Neural cell (in vitro differentiated cells): ENCODE data around the gene TMEM208. TPM values are rescaled to one million over a fixed set of nuclear protein-coding genes. Genes with fewer than 3 reads are reported as not detected.
A peak's percentile ranks its signal among the peaks of the same experiment; 100 is the strongest.

Experiments used
- H2AFZ ChIP-seq: fragments of 200-600, 300-800 bp; sonication (generic), shearing (Covaris generic); 2 replicates; pipeline ENCODE4 v1.6.0; 2014; ENCODE audit warnings: low read depth, mild to moderate bottlenecking, antibody characterized with exemption, low read length, moderate library complexity
- H3F3A ChIP-seq: fragments of 200-600 bp; shearing (Covaris generic); 2 replicates; pipeline ENCODE4 v1.6.1; 2016; ENCODE audit warnings: mild to moderate bottlenecking, moderate library complexity, mixed read lengths, antibody characterized with exemption, low read length; ENCODE audit not compliant: insufficient read depth, poor library complexity, severe bottlenecking
- H3K27ac ChIP-seq: fragments of 200-600, 300-800 bp; sonication (generic), shearing (Covaris generic); 2 replicates; pipeline ENCODE4 v1.5.1; 2014; ENCODE audit warnings: mild to moderate bottlenecking, low read length, moderate library complexity
- H3K27me3 ChIP-seq: fragments of 300-800, 200-600 bp; sonication (generic), shearing (Covaris generic); 2 replicates; pipeline ENCODE4 v1.6.0; 2014; ENCODE audit warnings: mild to moderate bottlenecking, low read depth, low read length, moderate library complexity; ENCODE audit not compliant: insufficient read depth
- H3K36me3 ChIP-seq: fragments of 300-800, 200-600 bp; sonication (generic), shearing (Covaris generic); 2 replicates; pipeline ENCODE4 v1.5.1; 2014; ENCODE audit warnings: mild to moderate bottlenecking, antibody characterized with exemption, low read length, moderate library complexity; ENCODE audit not compliant: insufficient read depth
- H3K4me2 ChIP-seq: fragments of 300-800, 200-600 bp; sonication (generic), shearing (Covaris generic); 2 replicates; pipeline ENCODE4 v1.6.0; 2014; ENCODE audit warnings: mild to moderate bottlenecking, low read length
- H3K4me3 ChIP-seq: fragments of 300-800, 200-600 bp; sonication (generic), shearing (Covaris generic); 2 replicates; pipeline ENCODE4 v1.5.1; 2014; ENCODE audit warnings: mild to moderate bottlenecking, low read length, moderate library complexity
- H3K79me2 ChIP-seq: fragments of 200-600 bp; shearing (Covaris generic); replicated peaks from 2 replicates; pipeline ENCODE4 v1.6.0; 2014; ENCODE audit warnings: mild to moderate bottlenecking, low read length, moderate library complexity; ENCODE audit not compliant: insufficient read depth
- H3K9ac ChIP-seq: fragments of 300-800, 200-600 bp; sonication (generic), shearing (Covaris generic); 2 replicates; pipeline ENCODE4 v1.6.1; 2016; ENCODE audit warnings: mild to moderate bottlenecking, low read length, mixed read lengths
- H3K9me2 ChIP-seq: fragments of 200-600 bp; shearing (Covaris generic); 2 replicates; pipeline ENCODE4 v1.6.1; 2016; ENCODE audit warnings: mild to moderate bottlenecking, low read length, mixed read lengths; ENCODE audit not compliant: insufficient read depth
- H3K9me3 ChIP-seq: fragments of 200-600, 300-800 bp; sonication (generic), shearing (Covaris generic); 2 replicates; pipeline ENCODE4 v1.6.1; 2016; ENCODE audit warnings: mild to moderate bottlenecking, mixed run types, low read length, moderate library complexity, mixed read lengths
- H4K20me1 ChIP-seq: fragments of 200-600 bp; shearing (Covaris generic); 2 replicates; pipeline ENCODE4 v1.6.1; 2016; ENCODE audit warnings: mild to moderate bottlenecking, mixed run types; ENCODE audit not compliant: insufficient read depth
- EP300 ChIP-seq: fragments of 450-650 bp; conservative IDR thresholded peaks from 2 replicates; pipeline ENCODE4 v1.6.1; 2014; ENCODE audit warnings: antibody characterized with exemption, mild to moderate bottlenecking, moderate library complexity; ENCODE audit not compliant: poor library complexity, severe bottlenecking
- EZH2 ChIP-seq: fragments of 200-600, 300-800 bp; shearing (Covaris generic), sonication (generic); IDR thresholded peaks from 2 replicates; pipeline ENCODE4 v1.6.1; 2014; ENCODE audit warnings: antibody characterized with exemption, low read length, borderline replicate concordance, mild to moderate bottlenecking; ENCODE audit not compliant: insufficient read depth, poor library complexity, severe bottlenecking
- MXI1 ChIP-seq: fragments of 450-650 bp; conservative IDR thresholded peaks from 2 replicates; pipeline ENCODE4 v1.6.1; 2014; ENCODE audit warnings: antibody characterized with exemption, mild to moderate bottlenecking; ENCODE audit not compliant: poor library complexity, severe bottlenecking
- POLR2AphosphoS5 ChIP-seq: IDR thresholded peaks from 2 replicates; pipeline ENCODE4 v1.6.1; 2012
- RAD21 ChIP-seq: fragments of 450-650 bp; conservative IDR thresholded peaks from 2 replicates; pipeline ENCODE4 v1.6.1; 2014; ENCODE audit warnings: antibody characterized with exemption, mild to moderate bottlenecking, moderate library complexity
- SMC3 ChIP-seq: fragments of 450-650 bp; conservative IDR thresholded peaks from 2 replicates; pipeline ENCODE4 v1.6.1; 2014; ENCODE audit warnings: antibody characterized with exemption, mild to moderate bottlenecking, moderate library complexity; ENCODE audit not compliant: poor library complexity
- TAF1 ChIP-seq: IDR thresholded peaks from 2 replicates; pipeline ENCODE4 v1.6.1; 2012; ENCODE audit warnings: low read depth
- polyA plus RNA-seq: library from polyadenylated mRNA; depleted of rRNA; stranded (reverse); fragments of >200 nt; gene quantifications from 2 replicates; pipeline ENCODE4 v1.2.3, GENCODE V29; 2014
- TF ChIP-seq, protein P1 (sequence below): IDR thresholded peaks from 2 replicates; pipeline ENCODE4 v1.6.1; 2012; ENCODE audit warnings: borderline replicate concordance
- TF ChIP-seq, protein P2 (sequence below): fragments of 450-650 bp; IDR thresholded peaks from 2 replicates; pipeline ENCODE4 v1.5.1; 2014; ENCODE audit warnings: antibody characterized with exemption, mild to moderate bottlenecking, moderate library complexity; ENCODE audit not compliant: poor library complexity, severe bottlenecking

Gene TMEM208
- polyA plus RNA-seq, 1 donor from 2014 or later: 53.5 TPM

DNA sequence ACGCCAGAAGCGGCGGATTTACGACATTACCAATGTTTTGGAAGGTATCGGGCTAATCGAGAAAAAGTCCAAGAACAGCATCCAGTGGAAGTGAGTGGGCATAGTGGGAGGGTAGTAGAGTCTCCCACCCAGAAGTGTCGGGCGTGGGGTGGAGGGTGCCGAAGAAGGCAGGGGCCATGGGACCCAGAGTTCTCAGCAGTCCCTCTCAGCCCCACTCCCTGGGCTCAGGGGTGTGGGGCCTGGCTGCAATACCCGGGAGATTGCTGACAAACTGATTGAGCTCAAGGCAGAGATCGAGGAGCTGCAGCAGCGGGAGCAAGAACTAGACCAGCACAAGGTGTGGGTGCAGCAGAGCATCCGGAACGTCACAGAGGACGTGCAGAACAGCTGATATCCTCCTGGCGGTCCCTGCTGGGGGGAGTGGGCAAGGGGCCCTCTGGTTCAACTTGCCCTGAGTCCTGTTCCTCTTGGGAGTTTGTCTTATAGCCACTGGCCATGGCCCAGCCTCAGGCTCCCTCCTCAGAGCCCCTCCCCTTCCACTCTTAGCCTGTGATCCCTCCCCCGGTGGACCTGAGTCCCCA lies 34.1 kb upstream of the TMEM208 start:
- Histone ChIP-seq H3F3A (no peaks in the 10 kb centered on the region), H4K20me1 (no peaks in the 10 kb centered on the region), H3K9ac (peak overlapping the region; percentile 89), H3K79me2 (peaks cover 15% of the 10 kb centered on the region), H3K27ac (peak overlapping the region; percentile 48), H3K27me3 (no peaks in the 10 kb centered on the region), H3K9me2 (no peaks in the 10 kb centered on the region), H3K36me3 (no peaks in the 10 kb centered on the region), H3K9me3 (no peaks in the 10 kb centered on the region), H2AFZ (peak overlapping the region; percentile 52), H3K4me3 (peak overlapping the region; percentile 100), H3K4me2 (peak overlapping the region; percentile 86)
- TF ChIP-seq EZH2: no peak
- TF ChIP-seq, protein P1, sequence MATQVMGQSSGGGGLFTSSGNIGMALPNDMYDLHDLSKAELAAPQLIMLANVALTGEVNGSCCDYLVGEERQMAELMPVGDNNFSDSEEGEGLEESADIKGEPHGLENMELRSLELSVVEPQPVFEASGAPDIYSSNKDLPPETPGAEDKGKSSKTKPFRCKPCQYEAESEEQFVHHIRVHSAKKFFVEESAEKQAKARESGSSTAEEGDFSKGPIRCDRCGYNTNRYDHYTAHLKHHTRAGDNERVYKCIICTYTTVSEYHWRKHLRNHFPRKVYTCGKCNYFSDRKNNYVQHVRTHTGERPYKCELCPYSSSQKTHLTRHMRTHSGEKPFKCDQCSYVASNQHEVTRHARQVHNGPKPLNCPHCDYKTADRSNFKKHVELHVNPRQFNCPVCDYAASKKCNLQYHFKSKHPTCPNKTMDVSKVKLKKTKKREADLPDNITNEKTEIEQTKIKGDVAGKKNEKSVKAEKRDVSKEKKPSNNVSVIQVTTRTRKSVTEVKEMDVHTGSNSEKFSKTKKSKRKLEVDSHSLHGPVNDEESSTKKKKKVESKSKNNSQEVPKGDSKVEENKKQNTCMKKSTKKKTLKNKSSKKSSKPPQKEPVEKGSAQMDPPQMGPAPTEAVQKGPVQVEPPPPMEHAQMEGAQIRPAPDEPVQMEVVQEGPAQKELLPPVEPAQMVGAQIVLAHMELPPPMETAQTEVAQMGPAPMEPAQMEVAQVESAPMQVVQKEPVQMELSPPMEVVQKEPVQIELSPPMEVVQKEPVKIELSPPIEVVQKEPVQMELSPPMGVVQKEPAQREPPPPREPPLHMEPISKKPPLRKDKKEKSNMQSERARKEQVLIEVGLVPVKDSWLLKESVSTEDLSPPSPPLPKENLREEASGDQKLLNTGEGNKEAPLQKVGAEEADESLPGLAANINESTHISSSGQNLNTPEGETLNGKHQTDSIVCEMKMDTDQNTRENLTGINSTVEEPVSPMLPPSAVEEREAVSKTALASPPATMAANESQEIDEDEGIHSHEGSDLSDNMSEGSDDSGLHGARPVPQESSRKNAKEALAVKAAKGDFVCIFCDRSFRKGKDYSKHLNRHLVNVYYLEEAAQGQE: no peak

DNA sequence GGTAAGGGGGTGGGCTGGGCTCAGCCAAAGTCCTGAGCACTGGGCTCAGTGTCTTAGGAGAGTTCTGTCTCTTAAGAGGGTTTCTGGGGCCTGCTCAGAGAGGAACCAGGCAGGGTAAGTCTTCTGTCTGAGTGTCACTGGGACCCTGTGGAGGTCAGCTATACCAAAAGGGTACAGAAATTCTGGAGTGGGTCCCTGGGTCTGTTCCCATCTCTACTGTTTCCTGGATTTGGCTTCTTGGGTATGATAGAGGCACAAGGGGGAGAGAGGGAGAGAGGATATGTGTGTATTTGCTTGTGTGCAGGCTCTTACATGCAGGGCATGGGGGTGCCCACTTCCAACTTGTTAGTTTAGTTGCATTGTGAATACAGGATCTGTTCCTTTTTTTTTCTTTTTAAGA lies 33.4 kb upstream of the TMEM208 start:
- TF ChIP-seq, protein P2, sequence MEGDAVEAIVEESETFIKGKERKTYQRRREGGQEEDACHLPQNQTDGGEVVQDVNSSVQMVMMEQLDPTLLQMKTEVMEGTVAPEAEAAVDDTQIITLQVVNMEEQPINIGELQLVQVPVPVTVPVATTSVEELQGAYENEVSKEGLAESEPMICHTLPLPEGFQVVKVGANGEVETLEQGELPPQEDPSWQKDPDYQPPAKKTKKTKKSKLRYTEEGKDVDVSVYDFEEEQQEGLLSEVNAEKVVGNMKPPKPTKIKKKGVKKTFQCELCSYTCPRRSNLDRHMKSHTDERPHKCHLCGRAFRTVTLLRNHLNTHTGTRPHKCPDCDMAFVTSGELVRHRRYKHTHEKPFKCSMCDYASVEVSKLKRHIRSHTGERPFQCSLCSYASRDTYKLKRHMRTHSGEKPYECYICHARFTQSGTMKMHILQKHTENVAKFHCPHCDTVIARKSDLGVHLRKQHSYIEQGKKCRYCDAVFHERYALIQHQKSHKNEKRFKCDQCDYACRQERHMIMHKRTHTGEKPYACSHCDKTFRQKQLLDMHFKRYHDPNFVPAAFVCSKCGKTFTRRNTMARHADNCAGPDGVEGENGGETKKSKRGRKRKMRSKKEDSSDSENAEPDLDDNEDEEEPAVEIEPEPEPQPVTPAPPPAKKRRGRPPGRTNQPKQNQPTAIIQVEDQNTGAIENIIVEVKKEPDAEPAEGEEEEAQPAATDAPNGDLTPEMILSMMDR: no peak
- TF ChIP-seq, protein P1: no peak
- no peak for TF ChIP-seq POLR2AphosphoS5
- TF ChIP-seq SMC3: no peak
- no peak for TF ChIP-seq EP300
- TF ChIP-seq TAF1: no peak
- no peak for TF ChIP-seq EZH2
- no peak for TF ChIP-seq RAD21
- TF ChIP-seq MXI1: no peak
- Histone ChIP-seq H3K9ac (peak overlapping the region; percentile 89), H3K79me2 (peaks cover 15% of the 10 kb centered on the region), H3K36me3 (no peaks in the 10 kb centered on the region), H3K9me2 (no peaks in the 10 kb centered on the region), H3K9me3 (no peaks in the 10 kb centered on the region), H3F3A (no peaks in the 10 kb centered on the region), H3K27ac (no peak overlapping the region), H3K4me3 (peak overlapping the region; percentile 100), H4K20me1 (no peaks in the 10 kb centered on the region), H3K27me3 (no peaks in the 10 kb centered on the region), H3K4me2 (peak overlapping the region; percentile 86), H2AFZ (no peak overlapping the region)
